WI38 (cell line): Measurements from ENCODE around the gene TESPA1.

Source experiments
- H3K4me3 ChIP-seq: 2 replicates; pipeline ENCODE4 v1.5.1; 2011; ENCODE audit warnings: low read depth, mild to moderate bottlenecking, control low read depth, low read length
- TF ChIP-seq, protein P1 (sequence below): IDR thresholded peaks from 2 replicates; pipeline ENCODE4 v1.5.1; 2012; ENCODE audit warnings: low read depth, mild to moderate bottlenecking, control low read depth, low read length

Gene TESPA1

DNA sequence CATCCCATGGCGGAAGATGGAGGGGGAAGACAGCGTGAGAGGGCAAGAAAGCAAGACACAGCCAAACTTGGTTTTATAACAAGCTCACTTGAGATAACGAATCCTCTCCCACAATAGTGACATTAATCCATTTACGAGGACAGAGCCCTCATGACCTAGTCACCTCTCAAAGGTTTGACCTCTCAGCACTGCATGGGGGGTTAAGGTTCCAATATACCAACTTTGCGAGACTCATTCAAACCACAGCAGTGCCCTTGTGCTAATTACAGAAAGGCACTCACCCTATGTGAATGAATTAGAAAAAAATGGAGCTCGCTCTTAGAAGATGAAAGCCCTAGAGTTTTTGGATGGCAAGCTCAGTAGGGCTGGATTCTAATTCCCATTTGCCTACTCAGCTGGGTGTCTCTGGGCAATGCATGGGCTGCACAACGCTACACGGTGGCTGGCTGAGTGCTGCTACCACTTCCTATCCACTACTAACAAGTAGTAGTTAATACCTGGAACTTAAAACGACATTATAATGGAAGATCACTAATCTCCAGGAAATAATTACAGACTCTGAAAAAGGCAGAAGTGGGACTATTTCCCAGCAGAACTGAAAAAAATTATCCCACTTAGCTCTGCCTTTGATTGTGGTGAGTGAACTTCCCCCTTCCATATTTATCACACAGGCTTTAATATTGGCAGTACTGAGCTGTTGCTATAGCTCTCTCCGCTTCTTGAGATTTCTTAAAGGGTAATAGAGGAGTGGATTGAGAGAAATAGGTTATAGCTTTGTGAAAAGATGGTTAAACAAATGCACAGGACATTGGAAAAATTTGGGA is 27.5 kb downstream of the TESPA1 start:
- TF ChIP-seq, protein P1, sequence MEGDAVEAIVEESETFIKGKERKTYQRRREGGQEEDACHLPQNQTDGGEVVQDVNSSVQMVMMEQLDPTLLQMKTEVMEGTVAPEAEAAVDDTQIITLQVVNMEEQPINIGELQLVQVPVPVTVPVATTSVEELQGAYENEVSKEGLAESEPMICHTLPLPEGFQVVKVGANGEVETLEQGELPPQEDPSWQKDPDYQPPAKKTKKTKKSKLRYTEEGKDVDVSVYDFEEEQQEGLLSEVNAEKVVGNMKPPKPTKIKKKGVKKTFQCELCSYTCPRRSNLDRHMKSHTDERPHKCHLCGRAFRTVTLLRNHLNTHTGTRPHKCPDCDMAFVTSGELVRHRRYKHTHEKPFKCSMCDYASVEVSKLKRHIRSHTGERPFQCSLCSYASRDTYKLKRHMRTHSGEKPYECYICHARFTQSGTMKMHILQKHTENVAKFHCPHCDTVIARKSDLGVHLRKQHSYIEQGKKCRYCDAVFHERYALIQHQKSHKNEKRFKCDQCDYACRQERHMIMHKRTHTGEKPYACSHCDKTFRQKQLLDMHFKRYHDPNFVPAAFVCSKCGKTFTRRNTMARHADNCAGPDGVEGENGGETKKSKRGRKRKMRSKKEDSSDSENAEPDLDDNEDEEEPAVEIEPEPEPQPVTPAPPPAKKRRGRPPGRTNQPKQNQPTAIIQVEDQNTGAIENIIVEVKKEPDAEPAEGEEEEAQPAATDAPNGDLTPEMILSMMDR, result no peak
- H3K4me3 ChIP-seq, result no peak overlapping the region

DNA sequence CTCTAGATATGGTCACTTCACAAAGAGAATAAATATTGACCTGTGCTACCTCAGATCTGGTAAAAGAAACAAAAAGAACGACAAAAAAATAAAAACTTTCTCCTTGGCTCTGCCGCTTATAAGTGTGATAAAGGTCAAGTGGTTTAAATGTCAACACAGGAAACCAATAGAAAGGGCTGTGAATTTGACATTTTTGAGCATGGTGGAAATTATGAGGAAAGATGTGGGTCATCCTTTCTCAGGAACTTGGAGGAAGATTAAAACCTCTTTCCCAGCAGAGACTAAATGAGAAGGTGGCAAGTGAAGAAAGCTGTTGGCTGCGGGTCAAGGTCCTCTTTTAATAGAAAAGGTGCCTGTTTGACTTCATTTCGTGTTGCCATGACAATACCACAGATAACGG is 28.2 kb downstream of the TESPA1 start:
- no peak overlapping the region for H3K4me3 ChIP-seq
- TF ChIP-seq, protein P1, result no peak

DNA sequence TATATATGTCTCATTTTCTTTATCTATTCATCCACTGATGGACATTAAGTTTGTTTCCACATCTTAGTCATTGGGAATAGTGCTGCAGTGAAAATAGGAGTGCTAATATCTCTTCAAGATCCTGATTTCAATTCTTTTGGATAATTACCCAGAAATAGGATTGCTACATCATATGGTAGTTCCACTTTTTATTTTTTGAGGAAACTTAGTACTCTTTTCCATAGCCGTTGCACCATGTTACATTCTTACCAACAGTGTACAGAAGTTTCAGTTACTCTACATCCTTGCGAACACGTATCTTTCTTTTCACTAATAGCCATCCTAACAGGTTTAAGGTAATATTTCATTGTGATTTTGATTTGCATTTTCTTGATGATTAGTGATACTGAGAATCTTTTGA is 29.8 kb downstream of the TESPA1 start:
- no peak overlapping the region for H3K4me3 ChIP-seq
- TF ChIP-seq, protein P1, result no peak

DNA sequence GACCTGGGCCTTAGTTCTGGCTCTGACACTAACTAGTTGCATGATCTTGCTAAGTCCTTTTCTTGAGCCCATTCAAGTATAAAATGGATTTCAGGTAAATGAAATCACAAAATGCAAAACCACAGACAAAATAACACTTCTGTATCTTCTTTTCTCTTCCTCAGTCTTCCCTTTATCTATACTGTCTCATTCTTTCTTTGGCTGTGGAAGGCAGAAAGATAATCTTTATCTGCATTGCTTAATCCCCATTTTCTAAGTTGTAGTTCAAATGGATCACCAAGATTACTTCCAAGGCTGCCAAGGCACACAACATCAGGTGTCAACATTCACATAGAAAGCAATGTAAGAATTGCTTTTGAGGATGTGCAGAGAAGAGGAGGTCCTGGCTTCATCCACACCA is 30.3 kb downstream of the TESPA1 start:
- H3K4me3 ChIP-seq, result no peak overlapping the region
- TF ChIP-seq, protein P1, result no peak

DNA sequence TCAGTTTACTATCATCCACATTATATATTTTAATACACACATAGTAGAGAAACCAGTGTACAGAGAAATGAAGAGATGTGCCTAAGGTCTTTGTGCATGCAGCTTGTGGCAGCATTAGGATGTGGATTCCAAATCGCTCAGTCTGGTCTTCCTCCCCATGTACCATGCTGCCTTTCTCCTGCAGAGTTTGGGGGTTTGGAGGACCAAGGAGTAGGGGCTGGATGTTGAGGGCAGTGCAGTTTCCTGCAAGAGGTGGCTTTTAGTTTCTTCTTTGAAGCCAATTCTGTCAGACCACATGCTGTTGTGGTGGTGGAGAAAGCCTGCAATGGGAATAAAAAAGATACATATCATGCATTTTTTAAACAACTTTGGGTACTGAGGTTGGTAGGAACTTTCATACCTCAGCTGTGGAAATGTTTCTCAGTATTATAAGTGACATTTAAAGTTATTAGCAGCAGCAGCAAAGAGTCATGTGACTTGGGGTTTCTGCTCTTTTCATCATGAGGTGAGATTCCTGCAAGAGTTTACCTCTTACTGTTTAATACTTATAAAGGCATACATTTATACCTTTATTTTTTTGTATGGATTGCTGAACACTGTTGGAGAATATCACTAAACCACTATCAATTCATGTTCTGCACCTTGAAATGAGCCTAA is 34.4 kb downstream of the TESPA1 start:
- TF ChIP-seq, protein P1, result no peak
- H3K4me3 ChIP-seq, result no peak overlapping the region

DNA sequence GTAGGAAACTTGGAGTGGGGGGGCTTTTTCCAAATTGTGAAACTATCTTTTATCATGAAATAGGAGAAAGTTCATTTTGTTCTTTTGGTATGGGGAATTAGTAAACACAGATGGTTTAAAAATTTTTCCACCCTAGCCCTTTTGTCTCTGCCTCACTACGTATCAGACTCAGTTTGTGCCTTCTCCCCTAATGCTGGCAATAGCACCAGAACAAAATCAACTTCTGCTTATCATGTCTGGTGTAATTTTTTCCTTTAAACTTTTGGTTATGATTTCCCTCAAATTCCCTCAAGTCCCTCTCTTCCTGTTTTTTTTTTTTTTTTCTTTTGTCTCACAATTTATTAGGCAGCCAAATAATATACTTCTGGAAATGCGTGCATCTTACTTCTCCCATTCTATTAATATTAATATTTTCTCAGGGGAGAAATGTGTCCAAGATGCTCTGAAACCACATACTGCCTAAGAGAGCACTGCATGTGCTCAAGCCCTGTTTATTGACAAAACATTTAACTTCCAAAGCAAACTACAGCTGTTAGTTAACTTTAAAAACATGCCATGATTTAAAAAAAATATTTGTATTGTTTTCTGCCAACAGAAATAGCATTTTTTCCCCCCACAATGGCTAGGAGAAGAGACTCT is 35.4 kb downstream of the TESPA1 start:
- TF ChIP-seq, protein P1, result no peak
- H3K4me3 ChIP-seq, result no peak overlapping the region

DNA sequence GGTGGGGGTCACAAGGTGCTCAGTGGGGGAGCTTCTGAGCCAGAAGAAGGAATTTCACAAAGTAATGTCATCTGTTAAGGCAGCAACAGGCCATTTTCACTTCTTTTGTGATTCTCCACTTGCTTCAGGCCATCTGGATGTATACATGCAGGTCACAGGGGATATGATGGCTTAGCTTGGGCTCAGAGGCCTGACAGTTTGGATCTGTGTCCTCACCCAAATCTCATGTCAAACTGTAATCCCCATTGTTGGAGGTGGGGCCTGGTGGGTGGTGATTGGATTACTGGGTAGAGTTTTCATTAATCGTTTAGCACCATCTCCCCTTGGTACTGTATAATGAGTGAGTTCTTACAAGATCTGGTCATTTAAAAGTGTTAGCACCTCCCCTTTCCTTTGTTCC is 36.4 kb downstream of the TESPA1 start:
- TF ChIP-seq, protein P1, result no peak

More for the DNA sequence above, 36.4 kb downstream of the TESPA1 start:
- H3K4me3 ChIP-seq, result no peak overlapping the region
